Mucosa of descending colon (tissue), 3 donors: ENCODE measurements around the gene SNED1. TPM values are rescaled to one million over a fixed set of nuclear protein-coding genes. Genes with fewer than 3 reads are reported as not detected.

Source experiments
- ATAC-seq: fragments of 200-7000 bp; cut with Tn5 transposase; one replicate; pipeline ENCODE4 v1.9.1; 2020; ENCODE audit warnings: mild to moderate bottlenecking, moderate library complexity
- DNase-seq, 3 donors: peaks; one replicate each; pipeline ENCODE4 v3.0.0-alpha.2; 2020
- H3K36me3 ChIP-seq: fragments of 200-600 bp; one replicate; pipeline ENCODE4 v1.8.0; 2021; ENCODE audit warnings: low read depth, mild to moderate bottlenecking
- H3K4me1 ChIP-seq: fragments of 200-600 bp; one replicate; pipeline ENCODE4 v1.8.0; 2021; ENCODE audit warnings: low read depth, mild to moderate bottlenecking
- H3K4me3 ChIP-seq: fragments of 200-600 bp; one replicate; pipeline ENCODE4 v1.8.0; 2021; ENCODE audit warnings: mild to moderate bottlenecking
- H3K9me3 ChIP-seq: fragments of 200-600 bp; one replicate; pipeline ENCODE4 v1.8.0; 2021; ENCODE audit warnings: mild to moderate bottlenecking
- CTCF ChIP-seq: fragments of 200-600 bp; IDR thresholded peaks from one replicate; pipeline ENCODE4 v1.8.0; 2022; ENCODE audit warnings: antibody characterized with exemption, mild to moderate bottlenecking
- intact Hi-C, 2 donors: fragments of 100-400 bp; cut with DNase I in 1 of 2; cut with micrococcal nuclease in 1 of 2; formaldehyde crosslinking; loops; one replicate each; pipeline versions ENCODE4 v1.11.0 to v1.11.1; 2022; cut with DNase I, micrococcal nuclease
- total RNA-seq, 3 donors: library from RNA; stranded (reverse); fragmentation: NEBNext Ultra II Directional in 2 of 3; extraction: Animal tissue kit (Norgen Biotek cat#: 25700) in 2 of 3; gene quantifications; one replicate each; pipeline versions ENCODE4 v1.2.1 to v1.2.4, GENCODE V29; 2021 to 2023
- donor health status: DM: no; HTN: no; CAD: no; lungs with moderate emphysema.
- donor health status: DM: no; HTN: no; CAD: no.
- donor health status: DM: no; HTN: yes; CAD: no.

The SNED1 gene
- total RNA-seq, 3 donors from 2014 or later, result 7.0 to 16.3 (median 14.1) TPM

- DNase-seq (peak in 1 of 3 donors; percentile 18), ATAC-seq (no peak)
- Histone ChIP-seq H3K4me1 (no peaks in the 10 kb centered on the region), H3K9me3 (no peaks in the 10 kb centered on the region), H3K4me3 (no peak overlapping the region), H3K36me3 (no peaks in the 10 kb centered on the region)
- TF ChIP-seq CTCF, result no peak
- intact Hi-C loops, result no loop called here
Observed at GRCh38 chr2:240952496-240953246, 45.7 kb upstream of the SNED1 start.

- no peak for TF ChIP-seq CTCF
- H3K36me3 ChIP-seq, result no peaks in the 10 kb centered on the region
- ATAC-seq (no peak), DNase-seq (peak in 1 of 3 donors; percentile 12)
- H3K4me1 ChIP-seq, result no peaks in the 10 kb centered on the region
- no peaks in the 10 kb centered on the region for H3K9me3 ChIP-seq
- intact Hi-C loops, result no loop called here
- no peak overlapping the region for H3K4me3 ChIP-seq
Observed at GRCh38 chr2:240953426-240954410, 44.7 kb upstream of the SNED1 start.

- no peaks in the 10 kb centered on the region for H3K36me3 ChIP-seq
- H3K4me1 ChIP-seq, result no peaks in the 10 kb centered on the region
- ATAC-seq (no peak), DNase-seq (no peak)
- TF ChIP-seq CTCF, result no peak
- no peaks in the 10 kb centered on the region for H3K9me3 ChIP-seq
- intact Hi-C loops, result no loop called here
- no peak overlapping the region for H3K4me3 ChIP-seq
Observed at GRCh38 chr2:240954436-240955305, 43.7 kb upstream of the SNED1 start.

- H3K4me1 ChIP-seq, result no peaks in the 10 kb centered on the region
- DNase-seq, result peak in 2 of 3 donors; percentile 20 to 43
- H3K9me3 ChIP-seq, result no peaks in the 10 kb centered on the region
- TF ChIP-seq CTCF, result no peak
- no peak for ATAC-seq
- no peak overlapping the region for H3K4me3 ChIP-seq
- intact Hi-C loops, result no loop called here
- no peaks in the 10 kb centered on the region for H3K36me3 ChIP-seq
Observed at GRCh38 chr2:240955306-240956170, 42.9 kb upstream of the SNED1 start.
